ENCODE measurements around the gene CIB4.

The CIB4 gene

DNA sequence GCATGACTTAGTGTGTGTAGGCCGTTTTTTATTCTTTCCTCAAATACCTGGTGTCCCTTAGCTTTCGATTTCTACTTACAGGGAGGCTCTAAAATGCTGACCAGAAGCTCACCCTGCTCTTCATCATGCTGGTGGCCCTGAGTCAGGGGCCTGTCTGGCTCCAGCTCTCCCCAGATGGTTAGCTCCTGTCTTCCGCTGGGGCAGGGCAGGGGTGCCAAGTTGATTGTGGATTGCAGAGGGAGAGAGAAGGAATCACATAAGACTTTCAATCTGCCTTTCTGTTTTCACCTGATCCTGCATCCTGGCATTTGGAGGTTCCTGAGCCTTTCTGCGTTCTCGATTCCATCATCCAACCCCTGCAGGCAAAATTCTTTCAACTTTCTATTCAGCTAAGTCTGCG, 4.2 kb downstream of the CIB4 start:
- TF ChIP-seq, protein P1, sequence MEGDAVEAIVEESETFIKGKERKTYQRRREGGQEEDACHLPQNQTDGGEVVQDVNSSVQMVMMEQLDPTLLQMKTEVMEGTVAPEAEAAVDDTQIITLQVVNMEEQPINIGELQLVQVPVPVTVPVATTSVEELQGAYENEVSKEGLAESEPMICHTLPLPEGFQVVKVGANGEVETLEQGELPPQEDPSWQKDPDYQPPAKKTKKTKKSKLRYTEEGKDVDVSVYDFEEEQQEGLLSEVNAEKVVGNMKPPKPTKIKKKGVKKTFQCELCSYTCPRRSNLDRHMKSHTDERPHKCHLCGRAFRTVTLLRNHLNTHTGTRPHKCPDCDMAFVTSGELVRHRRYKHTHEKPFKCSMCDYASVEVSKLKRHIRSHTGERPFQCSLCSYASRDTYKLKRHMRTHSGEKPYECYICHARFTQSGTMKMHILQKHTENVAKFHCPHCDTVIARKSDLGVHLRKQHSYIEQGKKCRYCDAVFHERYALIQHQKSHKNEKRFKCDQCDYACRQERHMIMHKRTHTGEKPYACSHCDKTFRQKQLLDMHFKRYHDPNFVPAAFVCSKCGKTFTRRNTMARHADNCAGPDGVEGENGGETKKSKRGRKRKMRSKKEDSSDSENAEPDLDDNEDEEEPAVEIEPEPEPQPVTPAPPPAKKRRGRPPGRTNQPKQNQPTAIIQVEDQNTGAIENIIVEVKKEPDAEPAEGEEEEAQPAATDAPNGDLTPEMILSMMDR (IDR thresholded peaks at IDR 0.05; ENCODE audit: unreplicated experiment in 3 of 3), result no peak
- Mint-ChIP-seq H3K4me3 (no peak overlapping the region), H3K9me3 (no peaks in the 10 kb centered on the region), H3K4me1 (peaks cover 12% of the 10 kb centered on the region), H3K27ac (no peak overlapping the region), H3K36me3 (ENCODE audit: low read depth) (no peaks in the 10 kb centered on the region), H3K27me3 (ENCODE audit: low read depth) (peaks cover 10% of the 10 kb centered on the region)

DNA sequence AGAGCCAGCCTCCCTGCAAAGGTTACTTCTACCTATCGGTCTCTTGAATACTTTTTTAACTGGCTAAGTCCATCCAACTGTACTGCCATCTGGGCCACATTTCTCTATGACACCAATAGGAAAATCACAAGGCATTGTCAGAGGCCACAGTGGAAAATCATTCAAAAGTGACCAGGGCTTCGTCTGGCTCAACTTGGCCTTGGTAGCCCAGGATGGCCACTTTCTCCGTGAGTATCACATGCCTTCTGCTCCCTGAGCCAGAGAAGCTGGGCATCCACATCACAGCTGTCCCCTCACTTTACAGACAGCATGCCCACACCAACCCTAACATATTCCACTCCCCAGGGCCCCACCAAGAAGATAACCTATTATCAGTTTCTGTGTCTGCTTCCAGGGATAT, 5.8 kb downstream of the CIB4 start:
- H3K4me3 Mint-ChIP-seq, result no peak overlapping the region
- peaks cover 3% of the 10 kb centered on the region for H3K4me1 Mint-ChIP-seq
- H3K27ac Mint-ChIP-seq, result no peak overlapping the region
- H3K27me3 Mint-ChIP-seq (ENCODE audit: low read depth), result peaks cover 18% of the 10 kb centered on the region
- no peaks in the 10 kb centered on the region for H3K36me3 Mint-ChIP-seq (ENCODE audit: low read depth)
- H3K9me3 Mint-ChIP-seq, result no peaks in the 10 kb centered on the region
- TF ChIP-seq, protein P1 (IDR thresholded peaks at IDR 0.05; ENCODE audit: unreplicated experiment in 3 of 3), result no peak

DNA sequence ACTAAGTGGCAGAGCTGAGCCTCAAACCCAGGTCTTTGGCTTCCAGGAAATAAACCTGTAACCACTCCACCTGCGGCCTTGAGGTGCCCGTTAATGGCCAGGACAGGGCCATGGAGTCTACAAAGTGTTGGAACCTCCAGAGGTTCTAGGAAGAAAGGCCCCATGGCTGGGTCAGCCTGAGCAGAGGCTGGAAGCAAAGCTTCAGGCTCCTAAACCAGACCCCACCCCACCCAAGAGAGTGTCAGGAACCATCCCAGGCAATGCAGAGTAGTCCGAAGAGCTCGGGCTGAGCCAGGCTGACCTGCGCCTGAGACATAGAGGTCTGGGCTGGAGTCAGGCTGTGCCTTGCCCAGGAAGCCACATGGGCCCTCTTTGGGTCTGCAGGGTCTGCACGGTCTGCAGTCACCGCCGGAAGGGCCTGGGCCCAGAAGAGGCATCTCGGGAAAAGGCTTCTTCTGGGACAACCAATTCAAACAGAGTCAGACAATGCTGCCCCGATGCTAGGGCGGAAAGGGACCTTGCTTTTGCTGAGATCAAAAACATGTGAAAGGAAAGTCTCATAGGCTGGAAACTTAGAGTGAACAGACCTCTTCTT, 6.4 kb downstream of the CIB4 start:
- Mint-ChIP-seq H3K27ac (no peak overlapping the region), H3K27me3 (ENCODE audit: low read depth) (peaks cover 18% of the 10 kb centered on the region), H3K36me3 (ENCODE audit: low read depth) (no peaks in the 10 kb centered on the region), H3K4me1 (no peaks in the 10 kb centered on the region), H3K9me3 (no peaks in the 10 kb centered on the region), H3K4me3 (no peak overlapping the region)
- TF ChIP-seq, protein P1 (IDR thresholded peaks at IDR 0.05; ENCODE audit: unreplicated experiment in 3 of 3), result no peak

DNA sequence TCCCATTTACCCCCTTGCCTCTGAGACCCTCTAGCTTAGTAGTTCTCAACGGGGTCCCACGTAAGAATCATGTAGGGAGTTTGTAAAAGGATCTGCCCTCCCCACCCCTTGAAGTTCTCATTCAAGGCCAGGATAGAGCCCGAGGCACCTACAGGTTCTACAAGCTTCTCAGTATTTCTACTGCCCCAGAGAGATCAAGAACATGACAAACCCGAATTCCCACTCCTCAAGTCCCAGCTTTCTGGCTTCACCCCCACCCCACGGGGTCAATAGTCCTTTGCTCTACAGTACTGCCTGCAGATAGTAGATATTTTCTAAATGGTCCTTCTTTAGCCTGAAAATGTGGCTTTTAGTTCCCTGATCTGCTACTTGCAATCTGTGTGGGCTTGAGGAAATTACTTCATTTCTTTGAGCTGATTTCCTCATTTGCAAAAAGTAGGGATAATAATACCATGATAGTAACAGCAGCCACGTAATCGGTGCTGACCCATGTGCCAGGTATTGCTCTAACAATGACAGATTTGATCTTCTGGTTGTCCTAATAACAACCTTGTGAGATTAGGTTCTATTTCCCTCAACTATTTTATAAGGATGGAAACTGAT, 7.1 kb downstream of the CIB4 start:
- TF ChIP-seq, protein P1 (IDR thresholded peaks at IDR 0.05; ENCODE audit: unreplicated experiment in 3 of 3), result no peak
- no peak overlapping the region for H3K4me3 Mint-ChIP-seq
- peaks cover 18% of the 10 kb centered on the region for H3K27me3 Mint-ChIP-seq (ENCODE audit: low read depth)
- no peaks in the 10 kb centered on the region for H3K9me3 Mint-ChIP-seq
- H3K36me3 Mint-ChIP-seq (ENCODE audit: low read depth), result no peaks in the 10 kb centered on the region
- no peak overlapping the region for H3K27ac Mint-ChIP-seq
- no peaks in the 10 kb centered on the region for H3K4me1 Mint-ChIP-seq

DNA sequence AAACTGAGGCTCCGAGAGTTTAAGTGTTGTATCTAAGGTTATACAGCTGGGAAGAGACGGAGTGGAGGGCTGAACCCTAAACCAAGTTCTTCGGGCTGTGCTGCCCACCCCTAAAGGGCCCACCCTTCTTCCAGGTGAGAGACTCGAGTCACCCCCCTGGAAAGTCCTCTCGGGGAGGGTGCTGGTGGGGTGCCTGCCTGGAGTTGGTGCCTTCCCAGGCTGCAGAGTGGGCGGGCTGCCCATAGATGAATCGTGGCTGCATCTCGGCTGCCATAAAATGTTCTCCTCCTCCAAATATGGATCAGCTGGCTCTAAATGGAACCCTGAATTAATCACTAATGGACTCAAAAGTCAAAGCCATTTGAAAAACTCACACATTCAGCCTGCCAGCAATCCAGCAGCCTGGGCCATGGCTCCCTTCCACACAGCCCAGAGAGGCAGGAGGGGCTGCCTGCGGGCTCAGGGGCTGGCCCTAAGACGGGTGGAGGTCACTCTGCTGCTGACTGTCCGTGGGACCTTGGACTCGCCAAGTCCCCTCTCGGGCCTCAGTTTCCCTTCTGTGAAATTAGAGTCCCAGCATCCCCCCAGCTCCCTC, 7.7 kb downstream of the CIB4 start:
- TF ChIP-seq, protein P1 (IDR thresholded peaks at IDR 0.05; ENCODE audit: unreplicated experiment in 3 of 3), result no peak
- Mint-ChIP-seq H3K36me3 (ENCODE audit: low read depth) (no peaks in the 10 kb centered on the region), H3K4me3 (no peak overlapping the region), H3K27me3 (ENCODE audit: low read depth) (peaks cover 22% of the 10 kb centered on the region), H3K9me3 (no peaks in the 10 kb centered on the region), H3K27ac (no peak overlapping the region), H3K4me1 (no peaks in the 10 kb centered on the region)
